M059J (cell line): ENCODE measurements around the gene CDH16. TPM values are rescaled to one million over a fixed set of nuclear protein-coding genes. Genes with fewer than 3 reads are reported as not detected.
"Not testable (repeated sequence)": the region's sequence is repeated elsewhere in the genome, so short reads cannot be mapped to it uniquely, and the experiment has no call there.

Source experiments
- DNase-seq: peaks from one replicate; pipeline ENCODE4 v3.0.0-alpha.2; 2012; ENCODE audit warnings: low read depth
- total RNA-seq: library from RNA; depleted of rRNA; stranded (reverse); fragments of >200 nt; shearing (Covaris generic); gene quantifications from 2 replicates; pipeline ENCODE4 v1.2.3, GENCODE V29; 2014; rRNA removed

Gene CDH16
- total RNA-seq, 1 experiment from 2014 or later = not detected

DNA sequence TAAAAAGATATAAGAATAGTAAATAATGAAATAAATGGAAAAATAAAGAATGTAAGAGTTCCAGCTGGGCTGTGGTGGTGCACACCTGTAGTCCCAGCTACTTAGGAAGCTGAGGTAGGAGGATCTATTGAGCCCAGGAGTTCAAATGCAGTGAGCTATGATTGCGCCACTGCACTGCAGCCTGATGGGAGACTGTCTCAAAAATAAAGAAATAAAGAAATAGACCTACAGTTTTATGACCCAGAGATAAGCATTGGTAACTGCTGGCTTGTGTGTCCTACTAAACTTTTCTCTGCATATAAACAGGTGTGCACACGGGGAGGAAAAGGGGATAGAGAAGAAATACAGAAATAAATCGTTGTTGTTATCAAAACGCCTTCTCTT lies 46.1 kb downstream of the CDH16 start:
- DNase-seq = no peak

DNA sequence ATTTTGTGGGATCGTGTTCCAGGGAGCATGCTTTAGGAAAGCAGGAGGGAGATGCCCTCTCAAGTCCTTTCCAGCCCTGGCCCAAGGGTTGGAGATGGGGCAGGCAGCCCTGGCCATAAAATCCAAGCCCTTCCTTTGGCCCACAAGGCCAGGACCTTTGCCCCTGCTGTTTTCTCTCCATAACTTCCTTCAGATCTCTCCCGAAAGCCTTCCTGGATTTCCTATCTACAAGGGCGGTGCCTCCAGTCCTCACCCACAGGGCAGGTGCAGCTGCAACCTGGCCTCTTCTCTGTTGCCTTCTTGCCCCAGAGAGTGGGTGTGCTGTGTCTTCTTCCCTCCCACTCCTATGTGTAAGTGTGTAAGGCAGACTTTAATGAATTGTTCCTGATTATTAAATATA lies 46.8 kb downstream of the CDH16 start:
- DNase-seq = no peak

DNA sequence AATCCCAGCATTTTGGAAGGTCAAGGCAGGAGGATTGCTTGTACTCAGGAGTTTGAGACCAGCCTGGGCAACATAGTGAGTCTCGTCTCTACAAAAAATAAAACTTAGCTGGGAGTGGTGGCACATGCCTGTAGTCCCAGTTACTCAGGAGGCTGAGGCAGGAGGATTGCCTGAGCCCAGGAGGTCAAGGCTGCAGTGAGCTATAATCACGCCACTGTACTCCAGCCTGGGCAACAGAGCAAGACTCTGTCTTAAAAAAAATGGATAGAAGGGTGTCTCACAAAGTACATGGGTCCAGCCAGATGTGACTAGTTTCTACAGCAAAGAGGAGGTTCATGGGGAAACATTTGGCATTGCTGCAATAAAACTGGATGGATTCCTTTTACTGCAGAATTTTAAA lies 47.3 kb downstream of the CDH16 start:
- DNase-seq = not testable (repeated sequence)

DNA sequence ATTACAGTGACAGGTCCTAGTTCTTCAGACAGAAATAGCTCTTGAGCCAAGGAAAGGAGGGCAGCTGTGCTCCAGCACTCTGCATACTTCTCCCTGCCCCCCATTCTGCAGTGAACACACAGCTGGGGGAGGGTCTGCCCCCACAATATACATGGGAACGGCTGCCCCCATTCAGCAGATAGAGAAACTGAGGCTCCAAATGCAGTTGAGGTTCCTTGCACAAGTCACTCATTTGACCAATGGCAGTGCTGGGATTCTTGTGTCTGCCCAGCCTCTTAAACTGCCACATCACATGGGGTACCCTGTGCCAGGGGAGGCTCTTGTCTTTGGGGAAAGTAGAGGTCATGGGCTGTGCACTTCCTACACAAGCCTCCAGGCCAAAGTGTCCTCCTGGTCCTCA lies 49.3 kb downstream of the CDH16 start:
- no peak for DNase-seq

DNA sequence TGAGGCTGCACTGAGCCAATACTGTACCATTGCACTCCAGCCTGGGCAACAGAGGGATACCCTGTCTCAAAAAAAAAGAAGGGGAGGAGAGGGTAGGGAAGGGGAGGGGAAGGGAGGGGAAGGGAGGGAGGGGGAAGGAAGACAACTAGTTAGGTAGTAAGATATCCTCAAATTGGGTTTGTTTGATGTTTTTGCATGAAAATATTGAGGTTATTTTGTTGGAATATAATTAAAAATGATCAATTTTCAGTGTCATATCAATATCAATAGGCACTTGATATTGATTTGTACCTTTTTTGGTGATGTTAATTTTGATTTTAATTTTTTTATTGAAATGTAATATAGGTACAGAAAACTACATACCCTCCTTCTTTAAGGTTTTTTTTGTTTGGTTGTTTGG lies 55.0 kb downstream of the CDH16 start:
- DNase-seq = no peak

DNA sequence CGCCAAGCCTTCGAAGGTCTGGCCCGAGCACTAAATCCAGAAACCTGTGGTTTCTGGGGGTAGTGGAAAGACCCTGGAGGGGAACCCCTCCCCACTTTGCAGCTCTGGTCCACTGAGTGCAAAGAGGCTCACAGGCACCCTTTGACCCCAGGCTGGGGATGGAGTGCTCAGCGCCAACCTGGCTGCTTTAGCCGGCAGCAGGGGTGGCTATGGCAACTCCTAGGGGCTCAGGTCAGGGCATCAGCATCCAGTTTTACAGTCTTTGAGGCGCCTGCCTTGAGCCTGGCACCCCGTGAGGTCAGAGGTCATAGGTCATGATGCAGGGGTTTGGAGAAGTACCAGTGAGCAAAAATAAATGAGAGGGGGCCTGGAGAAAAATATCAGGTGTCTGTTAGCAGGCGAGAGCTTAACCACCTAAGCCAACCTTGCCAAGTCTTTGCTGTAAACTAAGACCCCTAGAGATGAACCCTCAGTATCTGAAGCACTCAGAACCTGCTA lies 56.6 kb downstream of the CDH16 start:
- DNase-seq = no peak

DNA sequence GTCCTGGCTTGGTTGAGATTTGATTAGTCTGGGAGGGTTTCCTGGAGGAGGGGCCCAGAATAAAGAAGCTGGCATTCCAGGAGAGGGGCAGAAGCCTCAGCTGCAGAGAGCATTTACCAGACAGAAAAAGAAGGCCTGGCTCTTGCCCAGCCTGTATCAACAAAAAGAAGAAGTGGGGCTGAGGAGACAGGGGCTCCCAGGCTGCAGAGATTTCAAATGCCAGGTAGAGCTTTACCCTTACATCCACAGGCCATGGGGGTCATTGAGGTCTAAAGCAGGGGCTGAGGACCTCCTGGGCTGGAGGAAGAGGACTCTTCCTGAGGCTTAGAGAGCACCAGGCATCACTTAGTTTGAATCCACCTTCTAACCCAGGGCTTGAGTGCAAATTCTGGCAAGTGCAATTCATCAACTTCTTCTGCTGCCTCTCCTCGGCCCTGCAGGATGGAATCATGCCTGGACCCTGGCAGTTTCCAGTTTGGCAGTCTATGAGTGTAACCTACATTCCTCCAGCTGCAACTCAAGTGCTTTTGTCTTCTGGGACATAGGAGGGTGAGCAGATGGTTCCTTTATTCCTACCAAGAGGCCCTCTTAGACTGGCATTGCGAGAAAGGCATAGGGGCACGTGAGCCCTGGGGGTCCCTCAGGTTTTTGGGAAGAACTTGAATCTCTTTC lies 59.2 kb downstream of the CDH16 start:
- DNase-seq = no peak

DNA sequence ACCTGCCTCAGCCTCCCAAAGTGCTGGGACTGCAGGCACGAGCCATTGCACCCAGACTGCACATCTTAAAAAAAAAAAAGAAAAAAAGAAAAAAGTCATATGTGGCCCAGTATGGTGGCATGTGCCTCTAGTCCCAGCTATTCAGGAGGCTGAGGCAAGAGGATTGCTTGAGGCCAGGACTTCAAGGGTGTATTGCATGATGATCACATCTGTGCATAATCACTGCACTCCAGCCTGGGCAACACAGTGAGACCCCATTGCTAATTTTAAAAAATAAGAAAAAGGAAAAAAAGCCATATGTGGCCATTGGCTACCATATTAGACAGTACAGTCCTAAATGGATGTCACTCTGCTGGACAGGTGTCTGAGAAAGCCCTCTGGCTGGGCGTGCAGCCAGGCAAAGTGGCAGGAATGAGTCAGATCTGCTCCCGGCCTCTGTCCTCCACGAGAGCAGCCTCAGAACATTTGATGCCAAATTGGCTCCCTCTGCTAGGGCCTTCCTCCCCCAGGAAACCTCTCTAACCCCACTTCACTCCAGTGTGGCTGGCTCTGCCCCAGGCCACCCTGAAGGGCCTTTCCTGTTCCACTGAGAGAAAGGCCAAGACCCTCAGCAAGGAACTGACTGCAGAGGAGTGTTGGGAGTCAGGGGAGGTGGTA lies 59.8 kb downstream of the CDH16 start:
- DNase-seq = peak; percentile 91

Other genes with a start within 250 kb of the CDH16 start
- 15.2 and 18.4 TPM in 2 replicates for gene CMTM4, start 222.1 kb downstream of the CDH16 start, total RNA-seq
- 79.5 and 92.4 TPM in 2 replicates for gene DYNC1LI2, start 167.3 kb downstream of the CDH16 start, total RNA-seq
- not detected in 2 replicates for gene TERB1, start 117.3 kb downstream of the CDH16 start, total RNA-seq
- 91.2 and 127 TPM in 2 replicates for gene NAE1, start 87.9 kb downstream of the CDH16 start, total RNA-seq
- not detected in 2 replicates for gene CA7, start 74.5 kb downstream of the CDH16 start, total RNA-seq
- 4.2 and 15.1 TPM in 2 replicates for gene PDP2, start 38.4 kb downstream of the CDH16 start, total RNA-seq
- gene RRAD, start 6.7 kb upstream of the CDH16 start, total RNA-seq = 3.2 and 9.4 TPM in 2 replicates
- 183 and 280 TPM in 2 replicates for gene CIAO2B, start 15.5 kb upstream of the CDH16 start, total RNA-seq
- gene CES2, start 16.6 kb upstream of the CDH16 start, total RNA-seq = 15.9 and 26.6 TPM in 2 replicates
- gene CES3, start 42.4 kb upstream of the CDH16 start, total RNA-seq = 0.44 and 1.0 TPM in 2 replicates
- gene CES4A, start 69.7 kb upstream of the CDH16 start, total RNA-seq = not detected in 2 replicates
- 86.5 and 111 TPM in 2 replicates for gene CBFB, start 110.3 kb upstream of the CDH16 start, total RNA-seq
- 16.0 and 18.7 TPM in 2 replicates for gene PHAF1, start 191.1 kb upstream of the CDH16 start, total RNA-seq
- gene B3GNT9, start 232.1 kb upstream of the CDH16 start, total RNA-seq = 43.9 and 82.1 TPM in 2 replicates
- gene TRADD, start 241.0 kb upstream of the CDH16 start, total RNA-seq = 33.3 and 44.0 TPM in 2 replicates
- gene FBXL8, start 241.1 kb upstream of the CDH16 start, total RNA-seq = 6.2 and 8.6 TPM in 2 replicates
- gene HSF4, start 245.9 kb upstream of the CDH16 start, total RNA-seq = 0.49 and 4.1 TPM in 2 replicates